NCI-H510A treated with DMSO at 0.1 percent for 48 hours (cell line): Measurements from ENCODE around the gene CCT6A.
A peak's percentile ranks its signal among the peaks of the same experiment; 100 is the strongest.
"Not testable (repeated sequence)": the region's sequence is repeated elsewhere in the genome, so short reads cannot be mapped to it uniquely, and the experiment has no call there.

Experiments used
- DNase-seq: peaks from one replicate; lab custom pipeline; 2025; lab: John Stamatoyannopoulos, UW

CCT6A gene

GRCh38 chr7:56098187-56099008, 46.8 kb downstream of the CCT6A start:
- not testable (repeated sequence) for DNase-seq

- no peak for DNase-seq
These were observed 48.1 kb downstream of the CCT6A start for GRCh38 chr7:56099653-56100052.

- DNase-seq, result not testable (repeated sequence)
These were observed 52.6 kb downstream of the CCT6A start for GRCh38 chr7:56104138-56104537.

- peak; percentile 71 for DNase-seq
These were observed 53.9 kb downstream of the CCT6A start for GRCh38 chr7:56105508-56105907.

- peak; percentile 100 for DNase-seq
These were observed 54.8 kb downstream of the CCT6A start, which contains the start of gene CHCHD2 for GRCh38 chr7:56106108-56107073. CHCHD2 (minus strand) TSS chr7:56106476; CDS start chr7:56106413, 63 bp downstream.

GRCh38 chr7:56107954-56108258, 56.3 kb downstream of the CCT6A start:
- DNase-seq, result no peak

GRCh38 chr7:56110611-56111010, 59.0 kb downstream of the CCT6A start:
- DNase-seq, result peak; percentile 66

GRCh38 chr7:56112244-56112643, 60.7 kb downstream of the CCT6A start:
- DNase-seq, result not testable (repeated sequence)
